ENCODE data around the gene ARHGEF28. TPM values are rescaled to one million over a fixed set of nuclear protein-coding genes. Genes with fewer than 3 reads are reported as not detected.

ARHGEF28 gene
- total RNA-seq, 4 donors from 2014 or later: 9.8 to 18.7 (median 18.6) TPM

GRCh38 chr5:73687357-73687756 lies 61.4 kb downstream of the ARHGEF28 start:
- H3K4me3 ChIP-seq: no peak overlapping the region
- no peaks in the 10 kb centered on the region for H3K4me1 ChIP-seq
- intact Hi-C loops (cut with DNase I; ENCODE audit: low total_unique reads): no loop called here
- no peaks in the 10 kb centered on the region for H3K36me3 ChIP-seq
- in situ Hi-C loops (cut with MboI; ENCODE audit: low pct_ligation_motif_present in 1 of 4, low pct_unique_long_range_greater_than_20kb in 1 of 4, low sequenced_read_pairs in 3 of 4): no loop called here
- no peaks in the 10 kb centered on the region for H3K27me3 ChIP-seq
- 80% methylated on average over 1 of the region's 1 CpG for WGBS, 2 donors (ENCODE audit: low coverage in 1 of 2)
- no peaks in the 10 kb centered on the region for H3K9me3 ChIP-seq
- TF ChIP-seq EP300 (IDR thresholded peaks at IDR 0.05; ENCODE audit: low read depth) (no peak), CTCF (IDR thresholded peaks at IDR 0.05) (no peak), POLR2AphosphoS5 (IDR thresholded peaks at IDR 0.05) (no peak), POLR2A (IDR thresholded peaks at IDR 0.05) (no peak)
- no peak for DNase-seq
- no peak overlapping the region for H3K27ac ChIP-seq

- H3K27me3 ChIP-seq: no peaks in the 10 kb centered on the region
- no peaks in the 10 kb centered on the region for H3K36me3 ChIP-seq
- intact Hi-C loops (cut with DNase I; ENCODE audit: low total_unique reads): no loop called here
- no peak overlapping the region for H3K4me3 ChIP-seq
- H3K4me1 ChIP-seq: peaks cover 0 to 10% (median 0%) of the 10 kb centered on the region in 4 donors
- no peak overlapping the region for H3K27ac ChIP-seq
- WGBS, 2 donors (ENCODE audit: low coverage in 1 of 2): 88 to 96% methylated on average over 3 of the region's 3 CpGs
- DNase-seq: no peak
- no peaks in the 10 kb centered on the region for H3K9me3 ChIP-seq
- in situ Hi-C loops (cut with MboI; ENCODE audit: low pct_ligation_motif_present in 1 of 4, low pct_unique_long_range_greater_than_20kb in 1 of 4, low sequenced_read_pairs in 3 of 4): loop anchor here in 1 of 4 donors (5.0 kb wide), 1 partner anchor 98 kb away; no protein-coding TSS in a partner anchor
- TF ChIP-seq EP300 (IDR thresholded peaks at IDR 0.05; ENCODE audit: low read depth) (no peak), POLR2A (IDR thresholded peaks at IDR 0.05) (no peak), POLR2AphosphoS5 (IDR thresholded peaks at IDR 0.05) (no peak), CTCF (IDR thresholded peaks at IDR 0.05) (no peak)
Observed at GRCh38 chr5:73690015-73690414, 64.0 kb downstream of the ARHGEF28 start.

GRCh38 chr5:73691302-73692080 lies 65.5 kb downstream of the ARHGEF28 start:
- peaks cover 0 to 10% (median 0%) of the 10 kb centered on the region in 4 donors for H3K4me1 ChIP-seq
- WGBS, 2 donors (ENCODE audit: low coverage in 1 of 2): 63 to 94% methylated on average over 2 to 3 of the region's 3 CpGs
- in situ Hi-C loops (cut with MboI; ENCODE audit: low pct_ligation_motif_present in 1 of 4, low pct_unique_long_range_greater_than_20kb in 1 of 4, low sequenced_read_pairs in 3 of 4) (loop anchor here in 1 of 4 donors (5.0 kb wide), 1 partner anchor 99 kb away; no protein-coding TSS in a partner anchor), intact Hi-C loops (cut with DNase I; ENCODE audit: low total_unique reads) (no loop called here)
- H3K36me3 ChIP-seq: no peaks in the 10 kb centered on the region
- no peak overlapping the region for H3K27ac ChIP-seq
- H3K9me3 ChIP-seq: no peaks in the 10 kb centered on the region
- no peak overlapping the region for H3K4me3 ChIP-seq
- TF ChIP-seq CTCF (IDR thresholded peaks at IDR 0.05): no peak
- no peak for TF ChIP-seq POLR2AphosphoS5 (IDR thresholded peaks at IDR 0.05)
- TF ChIP-seq EP300 (IDR thresholded peaks at IDR 0.05; ENCODE audit: low read depth): no peak
- no peak for TF ChIP-seq POLR2A (IDR thresholded peaks at IDR 0.05)
- DNase-seq: no peak
- no peaks in the 10 kb centered on the region for H3K27me3 ChIP-seq

GRCh38 chr5:73692166-73692640 lies 66.2 kb downstream of the ARHGEF28 start:
- TF ChIP-seq POLR2A (IDR thresholded peaks at IDR 0.05) (no peak), POLR2AphosphoS5 (IDR thresholded peaks at IDR 0.05) (no peak), EP300 (IDR thresholded peaks at IDR 0.05; ENCODE audit: low read depth) (no peak), CTCF (IDR thresholded peaks at IDR 0.05) (no peak)
- H3K27ac ChIP-seq: no peak overlapping the region
- H3K36me3 ChIP-seq: no peaks in the 10 kb centered on the region
- in situ Hi-C loops (cut with MboI; ENCODE audit: low pct_ligation_motif_present in 1 of 4, low pct_unique_long_range_greater_than_20kb in 1 of 4, low sequenced_read_pairs in 3 of 4): loop anchor here in 1 of 4 donors (5.0 kb wide), 1 partner anchor 100 kb away; no protein-coding TSS in a partner anchor
- peaks cover 0 to 10% (median 0%) of the 10 kb centered on the region in 4 donors for H3K4me1 ChIP-seq
- H3K27me3 ChIP-seq: no peaks in the 10 kb centered on the region
- H3K4me3 ChIP-seq: no peak overlapping the region
- H3K9me3 ChIP-seq: no peaks in the 10 kb centered on the region
- intact Hi-C loops (cut with DNase I; ENCODE audit: low total_unique reads): no loop called here
- no peak for DNase-seq
- 56 to 66% methylated on average over 2 of the region's 2 CpGs for WGBS, 2 donors (ENCODE audit: low coverage in 1 of 2)
